Femur (tissue), 1 donor: Measurements from ENCODE around the gene PPP6R2.

ENCODE experiments used
- DNase-seq: peaks from one replicate; pipeline ENCODE4 v3.0.0-alpha.2; 2017

PPP6R2 gene

GRCh38 chr22:50489363-50490243 is 146.5 kb downstream of the PPP6R2 start:
- no peak for DNase-seq

DNA sequence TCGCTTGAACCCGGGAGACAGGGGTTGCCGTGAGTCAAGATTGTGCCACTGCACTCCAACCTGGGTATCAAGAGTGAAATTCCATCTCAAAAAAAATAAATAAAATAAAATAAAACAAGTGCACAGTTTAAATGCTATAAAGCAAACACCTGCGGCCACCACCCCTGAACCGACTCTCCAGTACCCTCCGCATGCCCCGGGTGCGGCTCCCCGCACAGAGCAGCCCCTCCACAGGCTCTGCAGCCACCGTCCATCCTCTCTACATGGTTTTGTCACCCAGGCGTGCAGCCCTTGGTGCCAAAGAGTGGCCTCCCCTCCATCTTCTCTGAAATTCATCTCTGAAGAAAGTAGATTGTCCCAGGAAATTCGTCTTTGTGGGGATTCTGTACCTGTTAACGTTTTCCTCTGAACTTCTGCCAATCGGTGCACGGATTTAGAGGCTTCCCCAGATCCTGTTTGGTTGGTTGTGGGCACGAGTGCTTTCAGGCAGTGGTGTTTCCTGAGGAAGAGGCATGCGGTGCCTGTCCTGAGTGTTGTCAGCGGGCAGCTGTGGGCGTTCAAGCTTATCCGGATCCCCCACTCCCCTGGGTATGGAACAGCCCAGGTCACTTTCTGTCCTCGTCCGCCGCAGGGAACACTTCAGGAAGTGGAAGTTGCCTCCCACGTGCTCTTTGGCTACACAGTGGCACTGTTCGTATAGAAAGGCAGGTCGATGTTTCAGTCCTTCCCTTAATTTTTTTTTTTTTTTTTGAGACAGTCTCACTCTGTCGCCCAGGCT is 147.6 kb downstream of the PPP6R2 start:
- DNase-seq: peak; percentile 25
